GM19025 (cell line): Measurements from ENCODE around the gene TMEM18.
"Not testable (repeated sequence)": the region's sequence is repeated elsewhere in the genome, so short reads cannot be mapped to it uniquely, and the experiment has no call there.

Source experiments
- ATAC-seq: cut with Tn5 transposase; IDR thresholded peaks from one replicate; pipeline ENCODE4 v1.9.1; 2021; ENCODE audit warnings: mild to moderate bottlenecking, low read depth, moderate library complexity; ENCODE audit not compliant: unreplicated experiment

The TMEM18 gene

GRCh38 chr2:677056-677958 lies at the start of gene TMEM18:
Gene TMEM18, minus strand, starts transcription at chr2:677406. Its CDS starts 61 bp downstream, at chr2:677345.
- peak; percentile 40 for ATAC-seq

- peak; percentile 63 for ATAC-seq
Measured at GRCh38 chr2:726169-726568, 49.0 kb upstream of the TMEM18 start.

GRCh38 chr2:725468-725867 lies 48.3 kb upstream of the TMEM18 start:
- ATAC-seq: no peak

GRCh38 chr2:723761-724160 lies 46.6 kb upstream of the TMEM18 start:
- no peak for ATAC-seq

GRCh38 chr2:720842-721241 lies 43.6 kb upstream of the TMEM18 start:
- ATAC-seq: no peak

- ATAC-seq: no peak
Measured at GRCh38 chr2:719734-720133, 42.5 kb upstream of the TMEM18 start.

- ATAC-seq: no peak
Measured at GRCh38 chr2:719191-719590, 42.0 kb upstream of the TMEM18 start.

GRCh38 chr2:717661-718060 lies 40.5 kb upstream of the TMEM18 start:
- no peak for ATAC-seq

GRCh38 chr2:715854-716560 lies 38.8 kb upstream of the TMEM18 start:
- ATAC-seq: no peak

- no peak for ATAC-seq
Measured at GRCh38 chr2:715038-715437, 37.8 kb upstream of the TMEM18 start.

GRCh38 chr2:714005-714741 lies 37.0 kb upstream of the TMEM18 start:
- ATAC-seq: peak; percentile 98

- no peak for ATAC-seq
Measured at GRCh38 chr2:710867-711665, 33.9 kb upstream of the TMEM18 start.

- no peak for ATAC-seq
Measured at GRCh38 chr2:709138-709765, 32.0 kb upstream of the TMEM18 start.

GRCh38 chr2:708667-709066 lies 31.5 kb upstream of the TMEM18 start:
- ATAC-seq: no peak

- peak; percentile 87 for ATAC-seq
Measured at GRCh38 chr2:705971-706511, 28.8 kb upstream of the TMEM18 start.

GRCh38 chr2:702765-703164 lies 25.6 kb upstream of the TMEM18 start:
- not testable (repeated sequence) for ATAC-seq

GRCh38 chr2:696999-697627 lies 19.9 kb upstream of the TMEM18 start:
- ATAC-seq: no peak

GRCh38 chr2:696463-696862 lies 19.3 kb upstream of the TMEM18 start:
- peak; percentile 76 for ATAC-seq

- ATAC-seq: no peak
Measured at GRCh38 chr2:694906-695510, 17.8 kb upstream of the TMEM18 start.
